K562 (cell line): ENCODE data around the gene ADPRHL1. TPM values are rescaled to one million over a fixed set of nuclear protein-coding genes. Genes with fewer than 3 reads are reported as not detected.

Experiments used
- ATAC-seq: fragments of 200-7000 bp; cut with Tn5 transposase; 3 replicates; pipeline ENCODE4 v1.9.1; 2020; ENCODE audit warnings: moderate library complexity
- BruUV-seq: library from RNA; stranded (reverse); fragments of 400-500 nt; replicated peaks from 2 replicates; lab custom pipeline; 2021; lab: Mats Ljungman, UMichigan
- CTCF ChIA-PET: fragments of 300-600 bp; formaldehyde crosslinking; extraction: SDS; loops from one replicate; lab custom pipeline; 2021; ENCODE audit warnings: low intra/inter-chr PET ratio; lab: Yijun Ruan, JAX
- POLR2A ChIA-PET: fragments of 300-600, 350-650 bp; sonication (Branson Sonifier 250); formaldehyde crosslinking; extraction: SDS; loops from one replicate; lab custom pipeline; 2021; ENCODE audit warnings: antibody characterized with exemption, inconsistent platforms; lab: Yijun Ruan, JAX
- DNase-seq, 4 experiments: peaks; one replicate each; pipeline versions ENCODE4 v3.0.0 to v3.0.0-alpha.2; 2011 to 2018; ENCODE audit warnings: low spot score in 3 of 4, mixed read lengths in 3 of 4; ENCODE audit errors: extremely low read depth in 1 of 4
- FAIRE-seq: peaks from 2 replicates; lab custom pipeline; 2011; peaks lifted over from hg19 to GRCh38; lab: Jason Lieb, UNC
- H2AFZ ChIP-seq: 2 replicates; pipeline ENCODE4 v1.6.0; 2011; ENCODE audit warnings: low read depth, low read length, control low read depth, inconsistent platforms
- H3K27ac ChIP-seq: fragments of 200-600 bp; 3 replicates; pipeline ENCODE4 v1.8.0; 2011; ENCODE audit warnings: low read depth, mild to moderate bottlenecking, control low read depth, inconsistent platforms, low read length, moderate library complexity, mixed read lengths; ENCODE audit errors: extremely low read depth
- H3K27me3 ChIP-seq, 2 experiments: fragments of 300-600 bp in 1 of 2; 2 replicates in 1 of 2; 3 replicates in 1 of 2; pipeline versions ENCODE4 v1.6.0 to v1.8.0; 2011; ENCODE audit warnings: inconsistent platforms in 2 of 2, low read length in 2 of 2, mild to moderate bottlenecking in 1 of 2, mixed read lengths in 1 of 2, moderate library complexity in 1 of 2; ENCODE audit not compliant: control insufficient read depth in 2 of 2, insufficient read depth in 2 of 2
- H3K36me3 ChIP-seq: fragments of 300-600 bp; 3 replicates; pipeline ENCODE4 v1.8.0; 2011; ENCODE audit warnings: mild to moderate bottlenecking, low read length, inconsistent platforms; ENCODE audit not compliant: control insufficient read depth, insufficient read depth
- H3K4me1 ChIP-seq, 2 experiments: fragments of 200-600 bp in 1 of 2; replicated peaks in 1 of 2; 2 replicates in 1 of 2; 3 replicates in 1 of 2; pipeline versions ENCODE4 v1.5.1 to v1.8.0; 2011; ENCODE audit warnings: inconsistent platforms in 2 of 2, low read length in 2 of 2, mild to moderate bottlenecking in 1 of 2, mixed read lengths in 1 of 2, moderate library complexity in 1 of 2; ENCODE audit not compliant: control insufficient read depth in 2 of 2, insufficient read depth in 2 of 2
- H3K4me2 ChIP-seq: 2 replicates; pipeline ENCODE4 v1.6.1; 2011; ENCODE audit warnings: low read length, control low read depth, inconsistent platforms, mixed read lengths; ENCODE audit not compliant: insufficient read depth
- H3K4me3 ChIP-seq: fragments of 200-600 bp; sonication (generic), shearing (Covaris generic); 2 replicates; pipeline ENCODE4 v1.5.1; 2016; ENCODE audit warnings: control low read depth, inconsistent platforms
- H3K79me2 ChIP-seq: fragments of 200-600 bp; 3 replicates; pipeline ENCODE4 v1.8.0; 2011; ENCODE audit warnings: low read length, inconsistent platforms; ENCODE audit not compliant: control insufficient read depth, insufficient read depth
- H3K9ac ChIP-seq, 2 experiments: 2 replicates each; pipeline versions ENCODE4 v1.6.0 to v1.6.1; 2011; ENCODE audit warnings: low read depth in 2 of 2, low read length in 2 of 2, control low read depth in 1 of 2, inconsistent platforms in 1 of 2, mild to moderate bottlenecking in 1 of 2, mixed read lengths in 1 of 2; ENCODE audit not compliant: insufficient read depth in 1 of 2
- H3K9me1 ChIP-seq: one replicate; pipeline ENCODE4 v1.6.0; 2011; ENCODE audit warnings: inconsistent platforms, mild to moderate bottlenecking, low read length, moderate library complexity; ENCODE audit not compliant: control insufficient read depth, insufficient read depth
- H3K9me3 ChIP-seq: replicated peaks from 2 replicates; pipeline ENCODE4 v1.5.1; 2011; ENCODE audit warnings: low read depth, low read length, inconsistent platforms; ENCODE audit not compliant: control insufficient read depth, insufficient read depth
- H4K20me1 ChIP-seq: replicated peaks from 2 replicates; pipeline ENCODE4 v1.6.1; 2011; ENCODE audit warnings: low read length, inconsistent platforms, mixed read lengths; ENCODE audit not compliant: control insufficient read depth, insufficient read depth
- RBFOX2 ChIP-seq: fragments of 200-400 bp; formaldehyde crosslinking; IDR thresholded peaks from 2 replicates; pipeline ENCODE4 v1.6.1; 2017; ENCODE audit warnings: low read depth, mild to moderate bottlenecking, low read length, moderate library complexity
- TGIF2 ChIP-seq: sonication (generic); formaldehyde crosslinking; IDR thresholded peaks from 2 replicates; pipeline ENCODE4 v1.8.1; 2022; ENCODE audit warnings: mild to moderate bottlenecking, missing genetic modification reagents, moderate library complexity
- TRIM24 ChIP-seq, 2 experiments: fragments of 450-650 bp; IDR thresholded peaks; 2 replicates each; pipeline ENCODE4 v1.6.1; 2016
- ZNF785 ChIP-seq: fragments of 250-450 bp; sonication (Bioruptor Pico); IDR thresholded peaks from 2 replicates; pipeline ENCODE4 v1.4.0; 2020; ENCODE audit warnings: mild to moderate bottlenecking
- WGBS: fragments of 100-300 bp; shearing (Covaris generic); methylation state at CpG from one replicate; pipeline ENCODE4 v1.1.6; 2016; ENCODE audit warnings: low coverage, mixed read lengths; ENCODE audit not compliant: insufficient coverage; ENCODE audit errors: missing lambda C conversion rate; 5-methylcytosine and 5-hydroxymethylcytosine counted together
- in situ Hi-C: fragments of 300-500 bp; cut with MboI; formaldehyde crosslinking; loops from 4 replicates; pipeline ENCODE4 v1.15.0; 2018; ENCODE audit warnings: inconsistent platforms, mixed read lengths
- intact Hi-C: fragments of 100-400 bp; cut with micrococcal nuclease; formaldehyde crosslinking; loops from 2 replicates; pipeline ENCODE4 v1.14.2; 2022
- polyA plus RNA-seq, 8 experiments: library from polyadenylated mRNA; depleted of rRNA in 4 of 8; stranded (reverse) in 5 of 8; unstranded in 3 of 8; fragments of >200 nt; fragmentation: Nextera tagmentation in 2 of 8; fragmentation: Illumina TruSeq in 1 of 8; extraction: Ambion mirVana in 2 of 8; extraction: Trizol in 1 of 8; gene quantifications; 2 replicates each; pipeline versions ENCODE4 v1.2.1 to v1.2.3, GENCODE V29; 2011 to 2014; ENCODE audit warnings: inconsistent platforms in 1 of 8, missing spikeins in 1 of 8
- total RNA-seq, 7 experiments: library from RNA; depleted of rRNA in 6 of 7; stranded (reverse); fragments of >200 nt in 6 of 7; fragmentation: Illumina TruSeq in 2 of 7; extraction: Trizol in 2 of 7; gene quantifications; 2 replicates each; pipeline versions ENCODE4 v1.2.1 to v1.2.3, GENCODE V29; 2011 to 2021; ENCODE audit warnings: low replicate concordance in 1 of 7

The ADPRHL1 gene
- total and polyA plus RNA-seq, 9 of the 15 experiments (the other 6 are each of a cell fraction or from before 2014, with no cell fraction given) = 0.06 to 0.76 (median 0.37) TPM; not detected in 1

GRCh38 chr13:113495494-113496210 is 42.4 kb upstream of the ADPRHL1 start:
- Histone ChIP-seq H3K79me2 (peaks cover 63% of the 10 kb centered on the region), H3K9me1 (peaks cover 3% of the 10 kb centered on the region), H3K4me3 (no peak overlapping the region), H3K9ac (no peak overlapping the region), H3K36me3 (peaks cover 67% of the 10 kb centered on the region; the same call in 2 of the 3 replicates), H3K27me3 (no peaks in the 10 kb centered on the region), H2AFZ (no peak overlapping the region), H3K27ac (no peak overlapping the region), H3K4me2 (no peak overlapping the region), H3K9me3 (no peaks in the 10 kb centered on the region), H4K20me1 (0 out of 2 replicates have a peak, but pooled peaks cover 6% of the 10 kb centered on the region), H3K4me1 (peaks cover 7 to 18% of the 10 kb centered on the region in 2 experiments)
- no peak for ATAC-seq
- TF ChIP-seq ZNF785 (no peak), TRIM24 (IDR thresholded peaks at IDR 0.05) (no peak), TGIF2 (CRISPR knock-in tag) (no peak), RBFOX2 (peak; percentile 41; the same call in 1 of the 2 replicates)
- 88% methylated on average over 19 of the region's 26 CpGs for WGBS
- FAIRE-seq = no peak
- no TSS peak for BruUV-seq
- in situ Hi-C loops (loop anchor here (10.0 kb wide), 1 partner anchor 229 kb away; no protein-coding TSS in a partner anchor), intact Hi-C loops (no loop called here)
- CTCF ChIA-PET = no interaction called here
- no peak for DNase-seq
- POLR2A ChIA-PET = interaction anchor here (0.9 to 2.7 kb wide), 2 partner anchors 10 to 13 kb away, joined by 3 to 10 read pairs; no protein-coding TSS in a partner anchor
